NCI-H1436 (cell line): Measurements from ENCODE around the gene NFKBIZ.
"Not testable (repeated sequence)": the region's sequence is repeated elsewhere in the genome, so short reads cannot be mapped to it uniquely, and the experiment has no call there.

Experiments used
- DNase-seq: peaks from one replicate; lab custom pipeline; 2025; lab: John Stamatoyannopoulos, UW

Gene NFKBIZ

GRCh38 chr3:101876142-101876541 is 26.8 kb downstream of the NFKBIZ start:
- DNase-seq = no peak

- DNase-seq = no peak
Observed at GRCh38 chr3:101878589-101878988, 29.3 kb downstream of the NFKBIZ start.

- no peak for DNase-seq
Observed at GRCh38 chr3:101879102-101879501, 29.8 kb downstream of the NFKBIZ start.

- no peak for DNase-seq
Observed at GRCh38 chr3:101879623-101880284, 30.4 kb downstream of the NFKBIZ start.

GRCh38 chr3:101884776-101885175 is 35.5 kb downstream of the NFKBIZ start:
- no peak for DNase-seq

- not testable (repeated sequence) for DNase-seq
Observed at GRCh38 chr3:101885584-101885983, 36.3 kb downstream of the NFKBIZ start.

- no peak for DNase-seq
Observed at GRCh38 chr3:101886626-101887025, 37.3 kb downstream of the NFKBIZ start.

- no peak for DNase-seq
Observed at GRCh38 chr3:101888653-101889052, 39.3 kb downstream of the NFKBIZ start.

GRCh38 chr3:101890716-101891115 is 41.4 kb downstream of the NFKBIZ start:
- no peak for DNase-seq

- DNase-seq = no peak
Observed at GRCh38 chr3:101892648-101893047, 43.3 kb downstream of the NFKBIZ start.

- no peak for DNase-seq
Observed at GRCh38 chr3:101896083-101896757, 46.9 kb downstream of the NFKBIZ start.

- no peak for DNase-seq
Observed at GRCh38 chr3:101897013-101897412, 47.7 kb downstream of the NFKBIZ start.

GRCh38 chr3:101898039-101898438 is 48.7 kb downstream of the NFKBIZ start:
- DNase-seq = no peak

GRCh38 chr3:101898752-101899169 is 49.4 kb downstream of the NFKBIZ start:
- no peak for DNase-seq

GRCh38 chr3:101900316-101900715 is 51.0 kb downstream of the NFKBIZ start:
- no peak for DNase-seq

GRCh38 chr3:101900736-101901135 is 51.4 kb downstream of the NFKBIZ start:
- DNase-seq = no peak

GRCh38 chr3:101902041-101902440 is 52.7 kb downstream of the NFKBIZ start:
- no peak for DNase-seq

GRCh38 chr3:101903451-101903871 is 54.1 kb downstream of the NFKBIZ start:
- no peak for DNase-seq

GRCh38 chr3:101905573-101905972 is 56.3 kb downstream of the NFKBIZ start:
- DNase-seq = not testable (repeated sequence)
